ENCODE measurements around the gene TPD52L1. TPM values are rescaled to one million over a fixed set of nuclear protein-coding genes. Genes with fewer than 3 reads are reported as not detected.

The TPD52L1 gene
- total and polyA plus RNA-seq, 8 donors, result 21.2 to 51.6 (median 24.4) TPM

- Histone ChIP-seq H3K4me1 (peaks cover 0 to 18% (median 3%) of the 10 kb centered on the region in 3 donors), H3K9me3 (no peaks in the 10 kb centered on the region), H3K4me3 (no peak overlapping the region), H3K27ac (no peak overlapping the region), H3K27me3 (no peaks in the 10 kb centered on the region), H3K36me3 (peaks cover 0 to 16% (median 0%) of the 10 kb centered on the region in 3 donors)
- no peak for TF ChIP-seq CTCF (IDR thresholded peaks at IDR 0.05)
- intact Hi-C loops (cut with DNase I), result loop anchor here in 1 of 3 donors (10.0 kb wide), 1 partner anchor 140 kb away; the partner anchor contains the start of gene TPD52L1
- DNase-seq (peak in 2 of 6 donors; percentile 15 to 24), FAIRE-seq (no peak), ATAC-seq (peak; percentile 67 to 86 (median 76))
- 29 to 36% methylated on average over 3 of the region's 3 CpGs for WGBS, 2 donors
Observed at GRCh38 chr6:125294925-125295324, 141.4 kb downstream of the TPD52L1 start.

DNA sequence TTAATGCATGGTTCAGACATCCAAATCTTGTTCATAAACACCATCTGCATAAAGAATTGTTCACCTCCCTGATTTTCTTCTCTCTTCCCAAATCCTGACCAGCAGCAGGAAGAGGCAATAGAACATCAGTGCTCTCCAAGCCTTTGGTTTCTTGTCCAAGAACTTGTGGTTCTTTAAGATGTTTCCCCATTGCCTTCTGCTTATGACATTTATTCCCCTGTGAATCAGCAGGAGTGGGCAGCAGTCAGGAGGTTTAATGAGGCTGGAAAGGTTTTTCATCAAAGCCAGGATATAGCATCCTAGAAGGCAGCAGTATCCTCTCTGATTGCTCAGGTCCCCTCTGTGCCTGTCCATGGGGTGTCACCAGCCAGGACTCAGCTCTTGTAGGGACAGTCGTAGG is 142.9 kb downstream of the TPD52L1 start:
- WGBS, 2 donors, result 88 to 93% methylated on average over 1 of the region's 1 CpG
- Histone ChIP-seq H3K27me3 (no peaks in the 10 kb centered on the region), H3K4me3 (no peak overlapping the region), H3K27ac (no peak overlapping the region), H3K4me1 (peaks cover 0 to 23% (median 13%) of the 10 kb centered on the region in 3 donors), H3K9me3 (no peaks in the 10 kb centered on the region), H3K36me3 (peaks cover 0 to 14% (median 0%) of the 10 kb centered on the region in 3 donors)
- DNase-seq, result no peak
- intact Hi-C loops (cut with DNase I), result loop anchor here in 1 of 3 donors (10.0 kb wide), 1 partner anchor 142 kb away; the partner anchor contains the start of gene TPD52L1
- no peak for TF ChIP-seq CTCF (IDR thresholded peaks at IDR 0.05)
- no peak for FAIRE-seq
- no peak for ATAC-seq

DNA sequence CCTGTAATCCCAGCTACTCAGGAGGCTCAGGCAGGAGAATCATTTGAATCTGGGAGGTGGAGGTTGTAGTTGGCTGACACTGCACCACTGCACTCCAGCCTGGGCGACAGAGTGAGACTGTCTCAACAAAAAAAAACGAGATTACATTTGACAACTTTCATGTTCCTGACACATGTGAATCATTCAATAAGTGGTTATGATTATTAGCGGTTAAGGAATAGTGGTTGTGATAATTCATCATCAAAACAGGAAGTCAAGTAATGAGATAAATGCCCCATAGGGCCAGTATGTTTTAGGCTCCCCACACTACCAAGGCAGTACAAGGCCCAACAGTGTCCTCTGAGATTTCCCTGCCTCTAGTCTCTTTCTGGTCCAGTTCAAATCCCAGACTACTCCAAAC is 145.7 kb downstream of the TPD52L1 start:
- Histone ChIP-seq H3K36me3 (peaks cover 0 to 7% (median 0%) of the 10 kb centered on the region in 3 donors), H3K27ac (no peak overlapping the region), H3K4me1 (peaks cover 0 to 20% (median 13%) of the 10 kb centered on the region in 3 donors), H3K27me3 (no peaks in the 10 kb centered on the region), H3K9me3 (no peaks in the 10 kb centered on the region), H3K4me3 (no peak overlapping the region)
- intact Hi-C loops (cut with DNase I), result loop anchor here in 1 of 3 donors (10.0 kb wide), 1 partner anchor 144 kb away; the partner anchor contains the start of gene TPD52L1
- 93 to 95% methylated on average over 3 of the region's 3 CpGs for WGBS, 2 donors
- TF ChIP-seq CTCF (IDR thresholded peaks at IDR 0.05), result no peak
- DNase-seq (no peak), ATAC-seq (no peak), FAIRE-seq (no peak)

DNA sequence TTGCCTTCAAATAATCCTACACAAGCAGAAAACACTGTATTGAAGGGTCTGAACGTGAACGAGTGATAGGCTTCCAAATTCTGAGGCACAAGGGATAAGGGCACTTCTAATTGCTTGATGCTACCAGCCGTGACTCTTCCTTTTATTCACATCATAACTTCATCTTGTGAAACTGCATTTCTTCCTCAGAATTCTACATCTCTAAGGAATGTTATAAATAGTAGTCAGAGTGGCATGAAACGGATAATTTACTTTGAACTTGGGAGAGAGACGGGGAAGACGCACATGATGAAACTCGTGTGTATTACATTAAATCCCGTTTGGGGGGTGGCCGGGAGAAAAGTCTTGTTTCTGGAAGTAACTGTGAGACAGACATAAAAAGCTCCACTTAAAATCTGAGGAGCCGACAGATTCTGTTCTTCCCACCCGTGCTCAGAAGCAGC is 147.4 kb downstream of the TPD52L1 start:
- Histone ChIP-seq H3K4me1 (peaks cover 0 to 13% (median 5%) of the 10 kb centered on the region in 3 donors), H3K27me3 (no peaks in the 10 kb centered on the region), H3K36me3 (peaks cover 0 to 7% (median 0%) of the 10 kb centered on the region in 3 donors), H3K27ac (peak overlapping the region; percentile 77 to 88 (median 84)), H3K9me3 (no peaks in the 10 kb centered on the region), H3K4me3 (peak overlapping the region; percentile 78 to 84 (median 80))
- no peak for TF ChIP-seq CTCF (IDR thresholded peaks at IDR 0.05)
- FAIRE-seq (no peak), DNase-seq (no peak), ATAC-seq (peak in 3 of 4 donors; percentile 1 to 14 (median 3))
- 2 to 3% methylated on average over 11 of the region's 11 CpGs for WGBS, 2 donors
- intact Hi-C loops (cut with DNase I), result loop anchor here in 1 of 3 donors (10.0 kb wide), 1 partner anchor 464 kb away; no protein-coding TSS in a partner anchor

Data from pancreas (tissue), 10 donors.